Activated CD4-positive, alpha-beta memory T cell treated with anti-CD3 and anti-CD28 coated beads, Interleukin-2, amount 10 ng/mL, durations not matched to agents 7 days and 5 days (primary cell): ENCODE measurements around the gene ATP11C. TPM values are rescaled to one million over a fixed set of nuclear protein-coding genes. Genes with fewer than 3 reads are reported as not detected.
"Not testable (repeated sequence)": the region's sequence is repeated elsewhere in the genome, so short reads cannot be mapped to it uniquely, and the experiment has no call there.

Experiments
- CTCF ChIA-PET: fragments of 350-600 bp; sonication (Branson Sonifier 250); formaldehyde crosslinking; loops from one replicate; lab custom pipeline; 2021; ENCODE audit warnings: antibody characterized with exemption, inconsistent platforms; lab: Charles Lee
- POLR2A ChIA-PET: fragments of 350-600 bp; sonication (Branson Sonifier 250); formaldehyde crosslinking; loops from one replicate; lab custom pipeline; 2021; ENCODE audit warnings: antibody characterized with exemption; lab: Charles Lee
- DNase-seq: peaks from one replicate; pipeline ENCODE4 v3.0.0-alpha.2; 2020
- H3K27ac Mint-ChIP-seq: one replicate; pipeline ENCODE4 v1.8.0; 2021; ENCODE audit warnings: mild to moderate bottlenecking, mixed read lengths
- H3K27me3 Mint-ChIP-seq: one replicate; pipeline ENCODE4 v1.8.0; 2021; ENCODE audit warnings: mixed read lengths
- H3K36me3 Mint-ChIP-seq: one replicate; pipeline ENCODE4 v1.8.0; 2021; ENCODE audit warnings: low read depth, mixed read lengths
- H3K4me1 Mint-ChIP-seq: one replicate; pipeline ENCODE4 v1.8.0; 2021; ENCODE audit warnings: mixed read lengths
- H3K4me3 Mint-ChIP-seq: one replicate; pipeline ENCODE4 v1.8.0; 2021; ENCODE audit warnings: mild to moderate bottlenecking, mixed read lengths
- H3K9me3 Mint-ChIP-seq: one replicate; pipeline ENCODE4 v1.8.0; 2021; ENCODE audit warnings: mixed read lengths
- total RNA-seq, 2 experiments: library from RNA; stranded (reverse); gene quantifications; one replicate each; pipeline ENCODE4 v1.2.3, GENCODE V29; 2021

Gene ATP11C
- total RNA-seq, 2 experiments from 2014 or later: 11.3 to 12.3 TPM

DNA sequence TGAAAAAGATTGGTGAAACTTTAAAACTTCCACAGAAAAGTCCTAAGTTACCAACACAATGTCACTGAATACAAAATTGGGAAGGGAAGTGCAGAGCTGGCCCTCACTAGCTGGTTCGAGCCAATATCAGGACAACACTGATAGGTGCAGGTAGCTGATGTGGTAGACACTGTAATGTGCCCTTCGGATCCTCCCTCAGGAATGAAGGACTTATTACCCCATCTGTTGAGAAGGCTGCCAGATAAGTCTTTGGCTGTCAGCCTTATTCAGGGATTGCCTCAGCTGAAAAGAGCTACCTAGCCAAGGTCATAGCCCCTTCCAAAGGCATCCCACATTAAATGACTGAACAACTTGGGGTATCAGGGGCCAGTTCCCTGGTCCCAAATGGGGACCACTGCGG, 230.2 kb downstream of the ATP11C start:
- H3K9me3 Mint-ChIP-seq: no peaks in the 10 kb centered on the region
- H3K36me3 Mint-ChIP-seq: no peaks in the 10 kb centered on the region
- H3K4me3 Mint-ChIP-seq: no peak overlapping the region
- no peak for DNase-seq
- ChIA-PET CTCF (no interaction called here), POLR2A (no interaction called here)
- H3K27me3 Mint-ChIP-seq: no peaks in the 10 kb centered on the region
- H3K4me1 Mint-ChIP-seq: no peaks in the 10 kb centered on the region
- no peak overlapping the region for H3K27ac Mint-ChIP-seq

DNA sequence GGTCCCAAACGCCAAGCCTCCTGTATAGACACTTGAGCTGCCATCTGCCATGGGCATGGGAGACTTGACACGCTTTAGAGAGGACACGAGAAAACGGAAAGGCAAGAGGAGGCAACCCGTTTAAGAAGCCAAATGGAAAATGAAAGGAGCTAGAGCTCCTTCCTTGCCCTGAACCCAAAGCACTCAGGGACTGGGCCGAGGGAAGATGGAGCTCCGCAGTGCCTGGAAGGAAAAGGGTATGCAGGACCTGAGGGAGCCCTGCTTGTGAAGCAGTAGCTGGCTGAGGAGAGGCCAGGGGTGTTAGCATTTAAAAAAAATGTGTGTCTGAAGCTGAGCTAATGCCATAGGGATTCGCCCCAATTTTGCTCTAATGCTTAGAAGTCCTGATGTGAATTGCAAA, 239.9 kb downstream of the ATP11C start:
- peaks cover 19% of the 10 kb centered on the region for H3K27me3 Mint-ChIP-seq

DNA sequence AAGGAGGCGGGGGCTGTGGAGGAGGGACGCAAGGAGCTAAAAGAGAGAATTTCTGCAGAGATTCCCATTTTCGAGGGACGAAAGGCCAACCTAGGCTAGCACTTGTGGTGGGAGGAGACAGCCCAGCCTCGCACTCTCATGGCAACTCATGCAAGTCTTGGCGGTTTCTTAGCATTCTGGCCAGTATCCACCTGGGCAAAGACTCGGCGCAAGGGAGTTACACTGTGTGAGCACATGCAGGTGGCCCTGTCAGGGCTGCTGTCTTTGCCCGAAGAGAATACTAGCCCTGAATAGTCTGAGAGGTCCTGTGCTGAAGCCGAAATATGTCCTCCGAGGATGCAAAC, 240.4 kb downstream of the ATP11C start:
- Mint-ChIP-seq H3K27me3 (peaks cover 19% of the 10 kb centered on the region), H3K36me3 (no peaks in the 10 kb centered on the region), H3K4me1 (peaks cover 8% of the 10 kb centered on the region), H3K27ac (no peak overlapping the region), H3K9me3 (no peaks in the 10 kb centered on the region), H3K4me3 (no peak overlapping the region)
- no peak for DNase-seq
- CTCF ChIA-PET: no interaction called here
- POLR2A ChIA-PET: no interaction called here

More for the DNA sequence above, 239.9 kb downstream of the ATP11C start:
- Mint-ChIP-seq H3K4me3 (no peak overlapping the region), H3K27ac (no peak overlapping the region), H3K36me3 (no peaks in the 10 kb centered on the region), H3K4me1 (peaks cover 8% of the 10 kb centered on the region), H3K9me3 (no peaks in the 10 kb centered on the region)
- no peak for DNase-seq
- CTCF ChIA-PET: no interaction called here
- POLR2A ChIA-PET: no interaction called here

DNA sequence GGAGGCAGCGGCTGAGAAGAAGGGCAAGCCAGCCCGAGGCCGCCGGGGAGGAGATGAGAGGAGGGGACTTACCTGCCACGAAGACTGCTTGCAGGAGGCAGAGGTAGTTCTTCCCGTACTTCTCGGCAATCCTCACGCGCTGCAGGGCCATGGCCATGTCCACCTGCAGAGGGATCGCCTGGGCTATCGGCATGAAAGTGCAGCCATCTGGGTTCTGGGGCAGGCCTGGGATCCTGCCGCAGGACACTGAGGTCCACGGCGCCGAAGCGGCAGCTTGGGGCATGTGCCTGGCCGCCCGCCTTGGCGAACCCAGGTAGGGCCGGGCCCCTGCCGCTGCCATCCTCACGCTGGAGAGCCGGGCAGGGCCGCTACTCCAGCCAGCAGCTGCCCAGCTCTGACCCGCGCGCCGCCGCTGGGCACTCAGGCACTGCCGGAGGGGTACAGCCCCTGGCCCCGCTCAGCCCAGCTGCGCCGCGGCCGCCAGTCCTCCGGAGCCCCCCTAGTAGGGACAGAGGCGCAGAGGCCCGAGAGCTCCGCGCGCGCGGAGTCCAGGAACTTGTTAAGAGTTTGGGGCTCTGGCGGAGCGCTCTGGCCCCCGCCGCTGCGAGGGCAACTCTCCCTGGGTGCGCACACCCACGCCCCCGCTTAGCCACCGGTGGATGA, 240.9 kb downstream of the ATP11C start:
- Mint-ChIP-seq H3K36me3 (no peaks in the 10 kb centered on the region), H3K9me3 (no peaks in the 10 kb centered on the region), H3K27me3 (peaks cover 19% of the 10 kb centered on the region), H3K4me3 (no peak overlapping the region), H3K27ac (no peak overlapping the region), H3K4me1 (peaks cover 8% of the 10 kb centered on the region)
- ChIA-PET CTCF (no interaction called here), POLR2A (no interaction called here)
- DNase-seq: no peak

DNA sequence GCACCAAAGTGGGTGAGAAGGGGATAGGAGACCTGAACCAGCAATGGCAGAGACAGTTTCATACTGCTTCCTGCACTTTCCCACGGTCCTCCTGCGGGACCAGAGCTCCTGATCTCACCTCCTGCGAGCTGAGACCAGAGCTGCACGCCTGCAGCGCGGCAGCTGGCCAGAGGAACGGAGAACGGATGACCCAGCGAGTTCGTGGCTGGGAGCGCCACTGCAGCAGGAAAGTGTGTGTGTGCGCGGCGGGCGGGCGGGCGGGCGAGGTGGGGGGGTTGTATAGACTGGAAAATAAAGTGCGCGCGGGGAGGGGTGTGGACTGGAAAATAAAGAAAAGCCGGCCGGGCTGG, 241.4 kb downstream of the ATP11C start:
- ChIA-PET POLR2A (no interaction called here), CTCF (no interaction called here)
- H3K4me3 Mint-ChIP-seq: no peak overlapping the region
- H3K36me3 Mint-ChIP-seq: no peaks in the 10 kb centered on the region
- peaks cover 19% of the 10 kb centered on the region for H3K27me3 Mint-ChIP-seq
- no peaks in the 10 kb centered on the region for H3K9me3 Mint-ChIP-seq
- peaks cover 8% of the 10 kb centered on the region for H3K4me1 Mint-ChIP-seq
- no peak overlapping the region for H3K27ac Mint-ChIP-seq
- no peak for DNase-seq

DNA sequence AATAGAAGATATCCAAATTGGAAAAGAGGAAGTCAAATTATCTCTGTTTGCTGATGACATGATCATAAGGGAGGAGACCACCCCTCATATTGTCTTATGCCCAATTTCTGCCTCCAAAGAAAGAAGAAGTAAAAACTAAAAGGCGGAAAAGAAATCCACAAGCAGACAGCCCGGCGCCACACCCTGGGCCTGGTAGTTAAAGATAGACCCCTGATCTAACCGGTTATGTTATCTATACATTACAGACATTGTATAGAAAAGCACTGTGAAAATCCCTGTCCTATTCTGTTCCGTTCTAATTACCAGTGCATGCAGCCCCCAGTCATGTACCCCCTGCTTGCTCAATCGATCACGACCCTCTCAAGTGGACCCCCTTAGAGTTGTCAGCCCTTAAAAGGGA, 247.7 kb downstream of the ATP11C start:
- DNase-seq, H3K27ac Mint-ChIP-seq, H3K36me3 Mint-ChIP-seq, CTCF ChIA-PET, H3K9me3 Mint-ChIP-seq, H3K4me1 Mint-ChIP-seq, H3K4me3 Mint-ChIP-seq, H3K27me3 Mint-ChIP-seq, POLR2A ChIA-PET: not testable (repeated sequence)

DNA sequence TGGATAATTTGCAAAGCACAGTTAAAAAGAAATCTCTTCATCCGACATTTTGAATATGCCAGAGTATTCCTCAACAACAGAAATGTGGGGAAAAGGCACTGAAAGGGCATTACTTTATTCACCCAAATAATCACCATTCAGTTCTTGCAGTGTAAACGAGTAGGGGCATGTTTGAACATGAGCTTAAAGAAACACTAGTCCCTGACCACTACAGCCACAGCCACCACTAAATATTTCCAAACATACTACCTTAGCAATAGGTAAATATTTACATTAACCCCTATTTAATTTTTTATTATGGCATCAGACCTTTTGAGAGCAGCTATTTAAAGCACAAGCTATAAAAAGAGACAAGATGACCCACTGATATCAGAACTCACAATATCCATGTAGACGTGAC, 252.5 kb downstream of the ATP11C start:
- peaks cover 4% of the 10 kb centered on the region for H3K9me3 Mint-ChIP-seq
- no peaks in the 10 kb centered on the region for H3K27me3 Mint-ChIP-seq
- H3K27ac Mint-ChIP-seq: no peak overlapping the region
- H3K4me3 Mint-ChIP-seq: no peak overlapping the region
- CTCF ChIA-PET: no interaction called here
- no peaks in the 10 kb centered on the region for H3K36me3 Mint-ChIP-seq
- DNase-seq: no peak
- POLR2A ChIA-PET: no interaction called here
- H3K4me1 Mint-ChIP-seq: no peaks in the 10 kb centered on the region

Other genes starting within 250 kb of the ATP11C start
- under 1 TPM; 0.25 to 0.40 TPM for gene MCF2, start 224.9 kb downstream of the ATP11C start, total RNA-seq
- gene CXorf66, start 32.5 kb upstream of the ATP11C start, total RNA-seq: not detected